G401 (cell line): ENCODE data around the gene SNW1. TPM values are rescaled to one million over a fixed set of nuclear protein-coding genes. Genes with fewer than 3 reads are reported as not detected.

Experiments used
- DNase-seq: peaks from one replicate; pipeline ENCODE4 v3.0.0-alpha.2; 2015; ENCODE audit warnings: low spot score
- in situ Hi-C: cut with HindIII; loops from 2 replicates; pipeline ENCODE4 v1.10.0; 2016; ENCODE audit warnings: low sequenced_read_pairs, mixed read lengths
- total RNA-seq: library from RNA; depleted of rRNA; stranded (reverse); fragments of >200 nt; shearing (Covaris generic); gene quantifications from 2 replicates; pipeline ENCODE4 v1.2.3, GENCODE V29; 2014; rRNA removed

Gene SNW1
- total RNA-seq, 1 experiment from 2014 or later, result 91.2 TPM

GRCh38 chr14:77682158-77682553 lies 78.8 kb downstream of the SNW1 start:
- in situ Hi-C loops, result no loop called here
- DNase-seq, result no peak

- no peak for DNase-seq
- in situ Hi-C loops, result no loop called here
Observed at GRCh38 chr14:77681196-77682157, 79.5 kb downstream of the SNW1 start.

DNA sequence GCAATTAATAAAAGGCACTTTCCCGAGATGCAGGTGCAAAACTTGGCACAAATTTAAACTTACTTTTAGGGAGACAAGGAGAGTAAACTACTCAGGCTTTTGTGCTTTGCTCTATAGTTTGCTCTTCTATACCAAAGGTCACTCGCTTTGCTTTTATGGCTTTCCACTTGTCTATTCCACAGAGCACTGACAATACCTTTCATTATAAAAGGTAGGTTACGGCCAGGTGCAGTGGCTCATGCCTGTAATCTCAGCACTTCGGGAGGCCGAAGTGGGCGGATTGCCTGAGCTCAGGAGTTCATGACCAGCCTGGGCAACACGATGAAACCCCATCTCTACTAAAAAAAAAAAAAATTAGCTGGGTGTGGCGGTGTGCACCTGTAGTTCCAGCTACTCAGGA lies 86.0 kb downstream of the SNW1 start:
- in situ Hi-C loops, result no loop called here
- no peak for DNase-seq

DNA sequence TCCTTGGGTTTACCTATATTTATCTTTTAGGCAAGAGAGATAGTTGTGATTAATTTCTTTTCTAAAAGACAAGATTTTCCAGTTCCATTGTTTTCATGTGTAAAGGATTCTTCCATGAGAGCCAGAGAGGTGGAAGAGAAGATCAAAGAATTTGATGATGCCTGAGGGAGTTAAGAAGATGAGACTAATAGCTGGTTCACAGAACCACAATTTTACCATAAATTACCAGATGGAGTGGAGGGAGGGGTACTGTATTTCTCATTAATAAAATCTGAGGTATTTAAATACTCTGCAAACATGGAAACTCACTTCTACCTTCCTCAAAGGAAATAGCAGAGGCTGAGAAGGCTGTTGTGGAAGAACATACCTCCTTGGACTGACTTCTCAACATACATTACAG lies 87.8 kb downstream of the SNW1 start:
- in situ Hi-C loops, result no loop called here
- no peak for DNase-seq

Other genes with a start within 250 kb of the SNW1 start
- 17.9 and 20.6 TPM in 2 replicates for gene SPTLC2, start 144.5 kb downstream of the SNW1 start, total RNA-seq
- gene ALKBH1, start 53.1 kb downstream of the SNW1 start, total RNA-seq, result 11.3 and 30.8 TPM in 2 replicates
- gene SLIRP, start 53.1 kb downstream of the SNW1 start, total RNA-seq, result 400 and 448 TPM in 2 replicates
- 4.4 and 11.8 TPM in 2 replicates for gene ADCK1, start 39.0 kb upstream of the SNW1 start, total RNA-seq